HEK293 (cell line): ENCODE measurements around the gene RAD21L1.

ENCODE experiments used
- CTCF ChIA-PET: fragments of 350-600 bp; formaldehyde crosslinking; extraction: SDS; loops from one replicate; lab custom pipeline; 2021; ENCODE audit warnings: antibody characterized with exemption; lab: Yijun Ruan, JAX
- POLR2A ChIA-PET: fragments of 300-600 bp; formaldehyde crosslinking; extraction: SDS; loops from one replicate; lab custom pipeline; 2020; ENCODE audit warnings: antibody characterized with exemption, inconsistent platforms; lab: Yijun Ruan, JAX
- H3K27ac ChIP-seq: fragments of 200-500 bp; sonication (Bioruptor generic); 2 replicates; pipeline ENCODE4 v1.5.1; 2014; ENCODE audit warnings: low read depth, low read length, control low read depth, inconsistent platforms; ENCODE audit errors: extremely low read depth
- H3K36me3 ChIP-seq, 2 experiments: fragments of 200-500 bp in 1 of 2; sonication (Bioruptor generic) in 1 of 2; 1 replicate in 1 of 2; 2 replicates in 1 of 2; pipeline ENCODE4 v1.5.1; 2014 to 2017; ENCODE audit warnings: inconsistent platforms in 2 of 2, low read length in 2 of 2; ENCODE audit not compliant: control insufficient read depth in 2 of 2, insufficient read depth in 1 of 2
- H3K4me1 ChIP-seq: fragments of 200-500 bp; sonication (Bioruptor generic); 2 replicates; pipeline ENCODE4 v1.5.1; 2014; ENCODE audit warnings: mild to moderate bottlenecking, low read length, inconsistent platforms; ENCODE audit not compliant: control insufficient read depth, insufficient read depth
- H3K4me3 ChIP-seq: 2 replicates; pipeline ENCODE4 v1.5.1; 2011; ENCODE audit warnings: low read depth, mild to moderate bottlenecking, control low read depth, low read length, moderate library complexity
- H3K9me3 ChIP-seq: fragments of 200-500 bp; sonication (Bioruptor generic); 2 replicates; pipeline ENCODE4 v1.5.1; 2014; ENCODE audit warnings: low read depth, low read length, inconsistent platforms; ENCODE audit not compliant: control insufficient read depth, insufficient read depth
- BCL6B ChIP-seq: fragments of 450-650 bp; formaldehyde crosslinking; IDR thresholded peaks from 2 replicates; pipeline ENCODE4 v1.5.1; 2017; ENCODE audit warnings: missing biosample characterization, missing genetic modification characterization
- GFI1B ChIP-seq: fragments of 450-650 bp; formaldehyde crosslinking; IDR thresholded peaks from 2 replicates; pipeline ENCODE4 v1.5.1; 2016; ENCODE audit warnings: missing biosample characterization, missing genetic modification characterization
- KLF8 ChIP-seq: fragments of 450-650 bp; formaldehyde crosslinking; IDR thresholded peaks from 2 replicates; pipeline ENCODE4 v1.5.1; 2016; ENCODE audit warnings: missing biosample characterization, missing genetic modification characterization
- MYNN ChIP-seq: fragments of 450-650 bp; formaldehyde crosslinking; IDR thresholded peaks from 2 replicates; pipeline ENCODE4 v1.5.1; 2016; ENCODE audit warnings: missing biosample characterization, missing genetic modification characterization, borderline replicate concordance
- SP3 ChIP-seq: fragments of 450-650 bp; formaldehyde crosslinking; IDR thresholded peaks from 2 replicates; pipeline ENCODE4 v1.5.1; 2016; ENCODE audit warnings: missing biosample characterization, missing genetic modification characterization
- SP7 ChIP-seq: fragments of 450-650 bp; formaldehyde crosslinking; IDR thresholded peaks from 2 replicates; pipeline ENCODE4 v1.5.1; 2016; ENCODE audit warnings: missing biosample characterization, missing genetic modification characterization
- ZBTB48 ChIP-seq: fragments of 450-650 bp; formaldehyde crosslinking; IDR thresholded peaks from 2 replicates; pipeline ENCODE4 v1.5.1; 2016; ENCODE audit warnings: missing biosample characterization, missing genetic modification characterization
- ZFP3 ChIP-seq: fragments of 450-650 bp; formaldehyde crosslinking; IDR thresholded peaks from 2 replicates; pipeline ENCODE4 v1.5.1; 2016; ENCODE audit warnings: low read depth, missing biosample characterization, missing genetic modification characterization
- ZNF174 ChIP-seq: fragments of 450-650 bp; formaldehyde crosslinking; IDR thresholded peaks from 2 replicates; pipeline ENCODE4 v1.5.0; 2017; ENCODE audit warnings: missing biosample characterization, mild to moderate bottlenecking, missing genetic modification characterization
- ZNF2 ChIP-seq: fragments of 450-650 bp; formaldehyde crosslinking; IDR thresholded peaks from 2 replicates; pipeline ENCODE4 v1.5.1; 2016; ENCODE audit warnings: missing biosample characterization, missing genetic modification characterization
- ZNF221 ChIP-seq: fragments of 450-650 bp; formaldehyde crosslinking; IDR thresholded peaks from 2 replicates; pipeline ENCODE4 v1.5.1; 2017; ENCODE audit warnings: missing biosample characterization, missing genetic modification characterization, borderline replicate concordance
- ZNF23 ChIP-seq: fragments of 450-650 bp; formaldehyde crosslinking; IDR thresholded peaks from 2 replicates; pipeline ENCODE4 v1.5.1; 2016; ENCODE audit warnings: missing biosample characterization, missing genetic modification characterization, borderline replicate concordance
- ZNF266 ChIP-seq: fragments of 450-650 bp; formaldehyde crosslinking; IDR thresholded peaks from 2 replicates; pipeline ENCODE4 v1.5.1; 2016; ENCODE audit warnings: missing biosample characterization, missing genetic modification characterization, low read depth
- ZNF362 ChIP-seq: fragments of 450-650 bp; formaldehyde crosslinking; IDR thresholded peaks from 2 replicates; pipeline ENCODE4 v1.5.1; 2016; ENCODE audit warnings: missing biosample characterization, missing genetic modification characterization
- ZNF473 ChIP-seq: fragments of 450-650 bp; formaldehyde crosslinking; IDR thresholded peaks from 2 replicates; pipeline ENCODE4 v1.5.1; 2017; ENCODE audit warnings: missing biosample characterization, missing genetic modification characterization
- ZNF518A ChIP-seq: fragments of 450-650 bp; formaldehyde crosslinking; conservative IDR thresholded peaks from 2 replicates; pipeline ENCODE4 v1.5.1; 2016; ENCODE audit warnings: low read depth, missing biosample characterization, missing genetic modification characterization
- ZNF785 ChIP-seq: fragments of 450-650 bp; formaldehyde crosslinking; IDR thresholded peaks from 2 replicates; pipeline ENCODE4 v1.5.1; 2016; ENCODE audit warnings: missing biosample characterization, missing genetic modification characterization
- ZNF830 ChIP-seq: fragments of 450-650 bp; IDR thresholded peaks from 2 replicates; pipeline ENCODE4 v1.5.0; 2018; ENCODE audit warnings: missing biosample characterization, missing genetic modification characterization, low read depth, mild to moderate bottlenecking, moderate library complexity
- ZSCAN23 ChIP-seq: fragments of 450-650 bp; formaldehyde crosslinking; IDR thresholded peaks from 2 replicates; pipeline ENCODE4 v1.5.1; 2016; ENCODE audit warnings: missing biosample characterization, missing genetic modification characterization

The RAD21L1 gene

GRCh38 chr20:1291191-1291741 is 65.4 kb downstream of the RAD21L1 start (continued):
- TF ChIP-seq SP3 (tag by site-specific recombination), result no peak
- TF ChIP-seq GFI1B (tag by site-specific recombination), result no peak
- no peak for TF ChIP-seq BCL6B (tag by site-specific recombination)
- no peak for TF ChIP-seq SP7 (tag by site-specific recombination)
- TF ChIP-seq ZNF785, result no peak
- TF ChIP-seq ZNF174, result no peak
- TF ChIP-seq ZNF518A (tag by site-specific recombination), result no peak
- TF ChIP-seq ZNF221, result no peak
- no peak for TF ChIP-seq KLF8 (tag by site-specific recombination)
- TF ChIP-seq ZNF362, result no peak
- no peak for TF ChIP-seq ZNF473 (tag by site-specific recombination)
- TF ChIP-seq ZNF23 (tag by site-specific recombination), result no peak

- ChIA-PET POLR2A (interaction anchor here (1.6 kb wide), 1 partner anchor 27 kb away, joined by 4 read pairs; the partner anchor contains the start of gene SNPH), CTCF (no interaction called here)
- TF ChIP-seq ZSCAN23 (tag by site-specific recombination) (no peak), ZBTB48 (tag by site-specific recombination) (no peak), ZFP3 (tag by site-specific recombination) (peak; percentile 71)
- H3K4me1 ChIP-seq, result no peaks in the 10 kb centered on the region
- H3K36me3 ChIP-seq, result peaks cover 0 to 3% of the 10 kb centered on the region in 2 experiments; a peak in 1 of 3 replicates
- H3K9me3 ChIP-seq, result no peaks in the 10 kb centered on the region
- no peak overlapping the region for H3K4me3 ChIP-seq
- H3K27ac ChIP-seq, result no peak overlapping the region
Observed at GRCh38 chr20:1292620-1293019, 66.8 kb downstream of the RAD21L1 start.

GRCh38 chr20:1293641-1294379 is 68.0 kb downstream of the RAD21L1 start:
- CTCF ChIA-PET, result no interaction called here
- H3K4me3 ChIP-seq, result no peak overlapping the region
- POLR2A ChIA-PET, result no interaction called here
- TF ChIP-seq ZNF830 (tag by site-specific recombination), result no peak
- no peak for TF ChIP-seq ZNF266 (tag by site-specific recombination)
- no peak for TF ChIP-seq ZNF2 (tag by site-specific recombination)
- no peak for TF ChIP-seq MYNN (tag by site-specific recombination)
- H3K4me1 ChIP-seq, result no peaks in the 10 kb centered on the region
- H3K36me3 ChIP-seq, result peaks cover 0 to 3% of the 10 kb centered on the region in 2 experiments; a peak in 1 of 3 replicates
- no peak overlapping the region for H3K27ac ChIP-seq
- no peaks in the 10 kb centered on the region for H3K9me3 ChIP-seq
